K562 (cell line): Measurements from ENCODE around the gene JPH2. TPM values are rescaled to one million over a fixed set of nuclear protein-coding genes. Genes with fewer than 3 reads are reported as not detected.
A peak's percentile ranks its signal among the peaks of the same experiment; 100 is the strongest.

Source experiments
- CREB3L1 ChIP-seq: fragments of 450-650 bp; IDR thresholded peaks from 2 replicates; pipeline ENCODE4 v1.6.1; 2014; ENCODE audit warnings: low read depth, mild to moderate bottlenecking, moderate library complexity, borderline replicate concordance
- CREB5 ChIP-seq: fragments of 250-450 bp; sonication (Bioruptor Pico); IDR thresholded peaks from 2 replicates; pipeline ENCODE4 v1.5.0; 2020; ENCODE audit warnings: mild to moderate bottlenecking
- EZH2 ChIP-seq: IDR thresholded peaks from 2 replicates; pipeline ENCODE4 v1.6.1; 2012; ENCODE audit warnings: low read depth, mild to moderate bottlenecking, inconsistent platforms, low read length, borderline replicate concordance
- JUN ChIP-seq, 2 experiments: sonication (generic) in 1 of 2; formaldehyde crosslinking in 1 of 2; IDR thresholded peaks; 2 replicates each; pipeline versions ENCODE4 v1.6.1 to v1.8.0; 2012 to 2022; ENCODE audit warnings: borderline replicate concordance in 2 of 2, mild to moderate bottlenecking in 2 of 2, improper control_type of control experiment in 1 of 2, low read depth in 1 of 2, low read length in 1 of 2, missing genetic modification reagents in 1 of 2
- MAX ChIP-seq: sonication (generic); formaldehyde crosslinking; IDR thresholded peaks from 2 replicates; pipeline ENCODE4 v1.9.0; 2022; ENCODE audit warnings: mild to moderate bottlenecking, missing genetic modification reagents
- PRMT5 ChIP-seq: sonication (generic); formaldehyde crosslinking; IDR thresholded peaks from 2 replicates; pipeline ENCODE4 v1.5.0; 2020; ENCODE audit warnings: missing genetic modification reagents
- RFX5 ChIP-seq: IDR thresholded peaks from 2 replicates; pipeline ENCODE4 v1.6.1; 2011; ENCODE audit warnings: low read depth, mild to moderate bottlenecking, improper control_type of control experiment, low read length
- SMAD4 ChIP-seq: fragments of 250-450 bp; sonication (Bioruptor Pico); conservative IDR thresholded peaks from 2 replicates; pipeline ENCODE4 v1.8.0; 2021; ENCODE audit warnings: inconsistent platforms, mild to moderate bottlenecking, moderate library complexity
- TEAD4 ChIP-seq, 2 experiments: sonication (generic) in 1 of 2; formaldehyde crosslinking in 1 of 2; IDR thresholded peaks; 2 replicates each; pipeline versions ENCODE4 v1.6.1 to v1.8.0; 2012 to 2022; ENCODE audit warnings: borderline replicate concordance in 1 of 2, inconsistent platforms in 1 of 2, low read length in 1 of 2, mild to moderate bottlenecking in 1 of 2, missing genetic modification reagents in 1 of 2
- ZBED1 ChIP-seq: IDR thresholded peaks from 2 replicates; pipeline ENCODE4 v1.6.1; 2014
- ZNF133 ChIP-seq: fragments of 250-450 bp; sonication (Bioruptor Pico); IDR thresholded peaks from 2 replicates; pipeline ENCODE4 v1.4.0; 2020; ENCODE audit warnings: mild to moderate bottlenecking
- ZNF23 ChIP-seq: fragments of 250-450 bp; sonication (Bioruptor Pico); IDR thresholded peaks from 2 replicates; pipeline ENCODE4 v1.4.0; 2020; ENCODE audit warnings: mild to moderate bottlenecking
- ZNF511 ChIP-seq: sonication (generic); formaldehyde crosslinking; IDR thresholded peaks from 2 replicates; pipeline ENCODE4 v1.8.0; 2022; ENCODE audit warnings: mild to moderate bottlenecking, missing genetic modification reagents
- ZNF609 ChIP-seq: sonication (generic); formaldehyde crosslinking; IDR thresholded peaks from 2 replicates; pipeline ENCODE4 v1.8.1; 2023; ENCODE audit warnings: missing genetic modification reagents, mild to moderate bottlenecking, borderline replicate concordance
- polyA plus RNA-seq, 8 experiments: library from polyadenylated mRNA; depleted of rRNA in 4 of 8; stranded (reverse) in 5 of 8; unstranded in 3 of 8; fragments of >200 nt; fragmentation: Nextera tagmentation in 2 of 8; fragmentation: Illumina TruSeq in 1 of 8; extraction: Ambion mirVana in 2 of 8; extraction: Trizol in 1 of 8; gene quantifications; 2 replicates each; pipeline versions ENCODE4 v1.2.1 to v1.2.3, GENCODE V29; 2011 to 2014; ENCODE audit warnings: inconsistent platforms in 1 of 8, missing spikeins in 1 of 8
- total RNA-seq, 7 experiments: library from RNA; depleted of rRNA in 6 of 7; stranded (reverse); fragments of >200 nt in 6 of 7; fragmentation: Illumina TruSeq in 2 of 7; extraction: Trizol in 2 of 7; gene quantifications; 2 replicates each; pipeline versions ENCODE4 v1.2.1 to v1.2.3, GENCODE V29; 2011 to 2021; ENCODE audit warnings: low replicate concordance in 1 of 7

The JPH2 gene
- total and polyA plus RNA-seq, 9 of the 15 experiments (the other 6 are each of a cell fraction or from before 2014, with no cell fraction given) = not detected

GRCh38 chr20:44210406-44211176 is 23.6 kb upstream of the JPH2 start, which contains the start of gene OSER1 (continued):
- TF ChIP-seq ZNF609 (CRISPR knock-in tag) = peak; percentile 56
- 0 out of 2 replicates have a peak, but pooled peaks have one; percentile 65 for TF ChIP-seq ZNF511 (CRISPR knock-in tag)
- no peak for TF ChIP-seq ZNF133 (CRISPR knock-in tag)
- 0 out of 2 replicates have a peak, but pooled peaks have one; percentile 25 for TF ChIP-seq CREB3L1
- no peak for TF ChIP-seq ZNF23
- TF ChIP-seq ZBED1 = 0 out of 2 replicates have a peak, but pooled peaks have one; percentile 23
- no peak for TF ChIP-seq PRMT5 (CRISPR knock-in tag)
- peak; percentile 92 for TF ChIP-seq SMAD4
- no peak for TF ChIP-seq EZH2
- peak; percentile 90 for TF ChIP-seq MAX (CRISPR knock-in tag)
- TF ChIP-seq RFX5 = peak; percentile 34; the same call in 1 of the 2 replicates
- TF ChIP-seq JUN (IDR thresholded peaks at IDR 0.05; ENCODE audit: borderline replicate concordance, low read depth, low read length) = peak; percentile 93; the same call in 1 of the 2 replicates
- TF ChIP-seq JUN (CRISPR knock-in tag; IDR thresholded peaks at IDR 0.05; ENCODE audit: borderline replicate concordance) = no peak; the same call in 1 of the 2 replicates
- no peak for TF ChIP-seq TEAD4 (IDR thresholded peaks at IDR 0.05; ENCODE audit: low read length)
- no peak for TF ChIP-seq TEAD4 (CRISPR knock-in tag; IDR thresholded peaks at IDR 0.05; ENCODE audit: borderline replicate concordance)
- TF ChIP-seq CREB5 (CRISPR knock-in tag) = no peak
